Adipocyte (in vitro differentiated cells): ENCODE measurements around the gene DAB2IP.

ENCODE experiments used
- DNase-seq: peaks from one replicate; pipeline ENCODE4 v3.0.0-alpha.2; 2015; ENCODE audit warnings: low read depth
- H3K27me3 ChIP-seq: replicated peaks from 2 replicates; pipeline ENCODE4 v1.7.0; 2013; ENCODE audit warnings: mild to moderate bottlenecking, low read length, moderate library complexity; ENCODE audit not compliant: control insufficient read depth, insufficient read depth
- H3K36me3 ChIP-seq: 2 replicates; pipeline ENCODE4 v1.7.0; 2013; ENCODE audit warnings: low read length, mild to moderate bottlenecking, moderate library complexity; ENCODE audit not compliant: control insufficient read depth, insufficient read depth, severe bottlenecking
- H3K4me1 ChIP-seq: 2 replicates; pipeline ENCODE4 v1.7.0; 2013; ENCODE audit warnings: mild to moderate bottlenecking, low read length, moderate library complexity; ENCODE audit not compliant: control insufficient read depth, insufficient read depth
- H3K4me3 ChIP-seq: 2 replicates; pipeline ENCODE4 v1.7.0; 2013; ENCODE audit warnings: mild to moderate bottlenecking, low read length, moderate library complexity
- H3K9ac ChIP-seq: 2 replicates; pipeline ENCODE4 v1.7.0; 2013; ENCODE audit warnings: mild to moderate bottlenecking, low read length, moderate library complexity
- H3K9me3 ChIP-seq: 2 replicates; pipeline ENCODE4 v1.7.0; 2013; ENCODE audit warnings: mild to moderate bottlenecking, low read length, moderate library complexity; ENCODE audit not compliant: control insufficient read depth

The DAB2IP gene

DNA sequence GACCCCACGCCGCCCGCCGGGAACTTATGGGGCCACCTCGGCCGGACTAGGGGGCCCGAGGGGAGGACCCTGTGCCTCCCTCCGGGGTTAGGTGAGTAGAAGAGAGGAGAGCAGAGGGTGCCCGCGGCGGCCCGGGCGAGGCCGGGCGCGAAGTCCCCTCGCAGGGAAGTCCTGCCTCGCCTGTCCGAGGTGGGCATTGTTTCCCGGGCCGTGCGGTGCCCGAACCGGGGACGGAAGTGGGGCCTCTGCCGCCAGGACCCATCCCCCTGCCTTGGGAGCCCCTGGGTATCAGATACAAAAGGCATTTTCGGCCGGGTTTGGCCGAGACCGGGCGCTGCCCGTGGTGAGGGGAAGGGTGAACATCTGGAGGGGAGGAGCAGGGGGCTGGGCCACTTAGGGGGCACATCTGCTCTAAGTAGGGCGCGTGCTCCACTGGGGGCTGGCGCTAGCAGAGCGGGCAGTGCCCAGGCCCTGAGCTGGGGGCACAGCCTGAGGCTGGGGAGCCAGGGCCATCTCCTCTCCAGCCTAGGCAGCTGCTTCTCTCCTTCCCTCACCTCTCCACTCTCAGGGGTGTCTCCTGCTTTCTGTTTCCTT, 48.2 kb downstream of the DAB2IP start:
- peak overlapping the region; percentile 51 for H3K9ac ChIP-seq

GRCh38 chr9:121700165-121700831, 48.9 kb downstream of the DAB2IP start:
- DNase-seq: peak; percentile 64

More for the DNA sequence above, 48.2 kb downstream of the DAB2IP start:
- peak overlapping the region; percentile 76 for H3K4me3 ChIP-seq
- H3K9me3 ChIP-seq: no peaks in the 10 kb centered on the region
- no peaks in the 10 kb centered on the region for H3K27me3 ChIP-seq
- peaks cover 4% of the 10 kb centered on the region for H3K4me1 ChIP-seq
- H3K36me3 ChIP-seq: no peaks in the 10 kb centered on the region
- peak; percentile 42 for DNase-seq

GRCh38 chr9:121700832-121701419, 49.5 kb downstream of the DAB2IP start:
- no peak overlapping the region for H3K9ac ChIP-seq
- no peaks in the 10 kb centered on the region for H3K36me3 ChIP-seq
- no peak overlapping the region for H3K4me3 ChIP-seq
- H3K27me3 ChIP-seq: no peaks in the 10 kb centered on the region
- H3K9me3 ChIP-seq: no peaks in the 10 kb centered on the region
- DNase-seq: no peak
- peaks cover 4% of the 10 kb centered on the region for H3K4me1 ChIP-seq

More at GRCh38 chr9:121700165-121700831, 48.9 kb downstream of the DAB2IP start:
- Histone ChIP-seq H3K9ac (no peak overlapping the region), H3K4me3 (peak overlapping the region; percentile 76), H3K9me3 (no peaks in the 10 kb centered on the region), H3K36me3 (no peaks in the 10 kb centered on the region), H3K4me1 (peaks cover 4% of the 10 kb centered on the region), H3K27me3 (no peaks in the 10 kb centered on the region)

- no peak for DNase-seq
- H3K9me3 ChIP-seq: no peaks in the 10 kb centered on the region
- no peaks in the 10 kb centered on the region for H3K36me3 ChIP-seq
- H3K9ac ChIP-seq: no peak overlapping the region
- H3K4me1 ChIP-seq: peaks cover 4% of the 10 kb centered on the region
- H3K27me3 ChIP-seq: no peaks in the 10 kb centered on the region
- H3K4me3 ChIP-seq: no peak overlapping the region
Measured at GRCh38 chr9:121701736-121702261, 50.4 kb downstream of the DAB2IP start.

- H3K27me3 ChIP-seq: no peaks in the 10 kb centered on the region
- no peaks in the 10 kb centered on the region for H3K9me3 ChIP-seq
- no peaks in the 10 kb centered on the region for H3K36me3 ChIP-seq
- H3K4me1 ChIP-seq: peaks cover 4% of the 10 kb centered on the region
- no peak overlapping the region for H3K4me3 ChIP-seq
- no peak for DNase-seq
- no peak overlapping the region for H3K9ac ChIP-seq
Measured at GRCh38 chr9:121703014-121703734, 51.7 kb downstream of the DAB2IP start.

GRCh38 chr9:121704281-121704680, 52.8 kb downstream of the DAB2IP start:
- Histone ChIP-seq H3K4me3 (no peak overlapping the region), H3K36me3 (no peaks in the 10 kb centered on the region), H3K9me3 (no peaks in the 10 kb centered on the region), H3K9ac (no peak overlapping the region), H3K4me1 (peaks cover 4% of the 10 kb centered on the region), H3K27me3 (no peaks in the 10 kb centered on the region)
- no peak for DNase-seq

GRCh38 chr9:121706149-121706750, 54.8 kb downstream of the DAB2IP start:
- Histone ChIP-seq H3K4me1 (peaks cover 2% of the 10 kb centered on the region), H3K9ac (no peak overlapping the region), H3K9me3 (no peaks in the 10 kb centered on the region), H3K36me3 (no peaks in the 10 kb centered on the region), H3K4me3 (no peak overlapping the region), H3K27me3 (no peaks in the 10 kb centered on the region)
- no peak for DNase-seq

- no peaks in the 10 kb centered on the region for H3K36me3 ChIP-seq
- no peaks in the 10 kb centered on the region for H3K27me3 ChIP-seq
- no peak for DNase-seq
- H3K4me1 ChIP-seq: no peaks in the 10 kb centered on the region
- no peak overlapping the region for H3K9ac ChIP-seq
- no peaks in the 10 kb centered on the region for H3K9me3 ChIP-seq
- H3K4me3 ChIP-seq: no peak overlapping the region
Measured at GRCh38 chr9:121707477-121708424, 56.3 kb downstream of the DAB2IP start.

DNA sequence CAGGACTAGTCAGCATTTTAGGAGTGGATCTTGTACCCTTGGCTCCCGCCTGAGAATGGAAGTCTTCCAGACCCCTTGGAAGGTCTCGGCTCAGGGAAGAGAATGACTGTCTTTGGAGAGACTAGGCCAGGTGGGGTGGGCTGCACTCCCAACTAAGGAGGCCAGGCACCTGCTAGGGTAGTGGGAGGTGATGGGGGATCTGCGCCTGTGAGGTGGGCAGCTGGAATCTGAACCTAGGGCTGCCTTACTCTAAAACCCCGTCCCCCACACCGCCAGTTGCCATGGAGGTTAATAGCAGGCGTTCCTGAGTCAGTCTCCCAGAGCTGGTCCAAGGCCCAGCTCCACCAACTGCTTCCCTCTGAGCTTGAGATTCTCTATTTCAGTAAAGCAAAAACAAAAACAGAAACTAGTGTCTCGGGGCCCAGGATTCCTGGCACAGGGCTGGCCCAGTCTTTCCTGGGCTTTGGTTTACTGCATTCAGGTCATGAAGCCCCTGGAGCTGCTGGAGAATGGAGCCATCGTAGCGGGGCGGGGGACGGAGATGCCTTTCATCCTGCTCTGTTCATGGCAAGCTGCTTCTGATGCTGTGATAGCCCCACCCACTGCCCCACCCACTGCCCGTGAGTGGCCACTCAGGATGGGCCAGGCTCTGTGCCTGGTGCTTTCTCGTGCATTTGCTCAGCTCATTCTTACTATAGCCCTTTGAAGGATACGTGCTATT, 57.5 kb downstream of the DAB2IP start:
- no peak overlapping the region for H3K9ac ChIP-seq
- H3K27me3 ChIP-seq: no peaks in the 10 kb centered on the region
- H3K9me3 ChIP-seq: no peaks in the 10 kb centered on the region
- no peak for DNase-seq
- H3K4me1 ChIP-seq: no peaks in the 10 kb centered on the region
- no peaks in the 10 kb centered on the region for H3K36me3 ChIP-seq
- H3K4me3 ChIP-seq: no peak overlapping the region

DNA sequence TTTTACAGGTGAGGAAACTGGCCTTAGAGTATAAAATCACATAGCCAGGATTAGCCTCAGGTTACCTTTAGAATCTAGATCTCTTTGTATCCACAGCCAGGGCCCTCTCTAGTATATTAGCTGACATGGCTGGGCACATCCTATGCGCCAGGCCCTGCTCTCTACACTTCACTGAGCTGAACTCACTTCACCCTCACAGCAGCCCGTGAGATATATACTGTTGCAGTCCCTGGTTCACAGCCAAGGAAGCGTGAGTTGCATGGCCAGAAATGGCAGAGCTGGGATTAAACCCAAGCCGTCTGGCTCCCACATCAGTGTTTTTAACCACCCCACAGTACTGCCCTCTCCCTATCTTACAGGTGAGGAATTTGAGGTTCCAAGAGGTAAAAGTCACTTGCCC, 58.4 kb downstream of the DAB2IP start:
- Histone ChIP-seq H3K9me3 (no peaks in the 10 kb centered on the region), H3K4me1 (no peaks in the 10 kb centered on the region), H3K36me3 (no peaks in the 10 kb centered on the region), H3K9ac (no peak overlapping the region), H3K27me3 (no peaks in the 10 kb centered on the region), H3K4me3 (no peak overlapping the region)
- no peak for DNase-seq
